Measurements from ENCODE around the gene CELSR1.

GRCh38 chr22:46350646-46351045 lies 186.8 kb downstream of the CELSR1 start:
- TF ChIP-seq POLR2AphosphoS5 (IDR thresholded peaks at IDR 0.05; ENCODE audit: low read depth) (no peak), GABPA (IDR thresholded peaks at IDR 0.05; ENCODE audit: low read depth) (no peak), SPI1 (IDR thresholded peaks at IDR 0.05; ENCODE audit: borderline replicate concordance, low read depth) (no peak), CTCF (IDR thresholded peaks at IDR 0.05; ENCODE audit: insufficient read depth, low read length) (no peak)
- TF ChIP-seq, protein P1, sequence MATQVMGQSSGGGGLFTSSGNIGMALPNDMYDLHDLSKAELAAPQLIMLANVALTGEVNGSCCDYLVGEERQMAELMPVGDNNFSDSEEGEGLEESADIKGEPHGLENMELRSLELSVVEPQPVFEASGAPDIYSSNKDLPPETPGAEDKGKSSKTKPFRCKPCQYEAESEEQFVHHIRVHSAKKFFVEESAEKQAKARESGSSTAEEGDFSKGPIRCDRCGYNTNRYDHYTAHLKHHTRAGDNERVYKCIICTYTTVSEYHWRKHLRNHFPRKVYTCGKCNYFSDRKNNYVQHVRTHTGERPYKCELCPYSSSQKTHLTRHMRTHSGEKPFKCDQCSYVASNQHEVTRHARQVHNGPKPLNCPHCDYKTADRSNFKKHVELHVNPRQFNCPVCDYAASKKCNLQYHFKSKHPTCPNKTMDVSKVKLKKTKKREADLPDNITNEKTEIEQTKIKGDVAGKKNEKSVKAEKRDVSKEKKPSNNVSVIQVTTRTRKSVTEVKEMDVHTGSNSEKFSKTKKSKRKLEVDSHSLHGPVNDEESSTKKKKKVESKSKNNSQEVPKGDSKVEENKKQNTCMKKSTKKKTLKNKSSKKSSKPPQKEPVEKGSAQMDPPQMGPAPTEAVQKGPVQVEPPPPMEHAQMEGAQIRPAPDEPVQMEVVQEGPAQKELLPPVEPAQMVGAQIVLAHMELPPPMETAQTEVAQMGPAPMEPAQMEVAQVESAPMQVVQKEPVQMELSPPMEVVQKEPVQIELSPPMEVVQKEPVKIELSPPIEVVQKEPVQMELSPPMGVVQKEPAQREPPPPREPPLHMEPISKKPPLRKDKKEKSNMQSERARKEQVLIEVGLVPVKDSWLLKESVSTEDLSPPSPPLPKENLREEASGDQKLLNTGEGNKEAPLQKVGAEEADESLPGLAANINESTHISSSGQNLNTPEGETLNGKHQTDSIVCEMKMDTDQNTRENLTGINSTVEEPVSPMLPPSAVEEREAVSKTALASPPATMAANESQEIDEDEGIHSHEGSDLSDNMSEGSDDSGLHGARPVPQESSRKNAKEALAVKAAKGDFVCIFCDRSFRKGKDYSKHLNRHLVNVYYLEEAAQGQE (IDR thresholded peaks at IDR 0.05; ENCODE audit: insufficient replicate concordance, low read depth), result no peak
